CMK (cell line): ENCODE data around the gene FRRS1.
"Not testable (repeated sequence)": the region's sequence is repeated elsewhere in the genome, so short reads cannot be mapped to it uniquely, and the experiment has no call there.

Source experiments
- DNase-seq: peaks from one replicate; pipeline ENCODE4 v3.0.0-alpha.2; 2010; ENCODE audit warnings: low read depth

Gene FRRS1, protein sequence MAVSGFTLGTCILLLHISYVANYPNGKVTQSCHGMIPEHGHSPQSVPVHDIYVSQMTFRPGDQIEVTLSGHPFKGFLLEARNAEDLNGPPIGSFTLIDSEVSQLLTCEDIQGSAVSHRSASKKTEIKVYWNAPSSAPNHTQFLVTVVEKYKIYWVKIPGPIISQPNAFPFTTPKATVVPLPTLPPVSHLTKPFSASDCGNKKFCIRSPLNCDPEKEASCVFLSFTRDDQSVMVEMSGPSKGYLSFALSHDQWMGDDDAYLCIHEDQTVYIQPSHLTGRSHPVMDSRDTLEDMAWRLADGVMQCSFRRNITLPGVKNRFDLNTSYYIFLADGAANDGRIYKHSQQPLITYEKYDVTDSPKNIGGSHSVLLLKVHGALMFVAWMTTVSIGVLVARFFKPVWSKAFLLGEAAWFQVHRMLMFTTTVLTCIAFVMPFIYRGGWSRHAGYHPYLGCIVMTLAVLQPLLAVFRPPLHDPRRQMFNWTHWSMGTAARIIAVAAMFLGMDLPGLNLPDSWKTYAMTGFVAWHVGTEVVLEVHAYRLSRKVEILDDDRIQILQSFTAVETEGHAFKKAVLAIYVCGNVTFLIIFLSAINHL

DNA sequence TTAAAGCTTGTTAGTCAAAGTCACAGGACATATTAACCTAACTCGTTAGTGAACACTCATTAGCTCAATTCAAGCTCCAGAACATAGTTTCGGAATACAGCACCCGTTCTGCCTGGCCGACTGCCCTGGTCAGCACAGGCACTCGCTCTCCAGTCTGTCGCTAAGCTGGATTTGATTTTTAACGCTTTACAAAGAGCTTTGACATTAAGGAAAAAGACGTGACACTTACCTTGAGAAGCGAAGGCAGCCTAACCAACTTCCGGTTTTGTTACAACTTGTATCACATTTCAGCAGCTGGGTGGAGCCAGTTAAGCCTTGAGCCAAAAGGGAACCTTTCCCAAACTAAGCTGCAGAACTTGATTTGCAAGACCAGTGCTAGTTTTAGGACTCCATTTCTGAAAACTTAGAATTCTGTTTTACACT lies at the start of gene FRRS1:
FRRS1 (minus strand) TSS at position 258 of the 423 bp plus-strand sequence. CDS start 17,867 bp downstream, outside the sequence.
- peak; percentile 81 for DNase-seq

DNA sequence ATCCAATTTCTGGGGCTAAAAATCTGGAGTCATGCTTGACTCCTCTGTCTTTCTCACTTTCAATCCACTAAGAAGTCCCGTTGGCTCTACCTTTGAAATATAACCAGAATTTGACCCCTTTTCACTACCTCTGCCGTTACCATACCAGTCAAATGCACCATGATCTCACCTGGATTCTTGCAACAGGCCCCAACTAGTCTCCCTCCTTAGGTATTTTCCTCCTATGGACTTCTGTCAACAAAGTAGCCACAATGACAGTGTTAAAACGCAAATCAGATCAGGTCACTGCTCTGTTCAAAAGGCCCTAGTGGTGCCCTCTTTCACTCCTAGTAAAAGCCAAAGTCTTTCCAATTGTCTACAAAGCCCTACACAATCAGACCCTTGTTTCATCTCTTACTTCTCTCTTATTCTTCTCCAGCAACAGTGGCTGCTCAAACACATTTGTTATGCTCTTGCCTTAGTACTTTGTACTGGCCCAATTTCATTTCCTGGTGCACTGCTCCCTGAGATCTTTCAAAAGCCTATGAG lies 48.0 kb upstream of the FRRS1 start:
- DNase-seq = no peak

DNA sequence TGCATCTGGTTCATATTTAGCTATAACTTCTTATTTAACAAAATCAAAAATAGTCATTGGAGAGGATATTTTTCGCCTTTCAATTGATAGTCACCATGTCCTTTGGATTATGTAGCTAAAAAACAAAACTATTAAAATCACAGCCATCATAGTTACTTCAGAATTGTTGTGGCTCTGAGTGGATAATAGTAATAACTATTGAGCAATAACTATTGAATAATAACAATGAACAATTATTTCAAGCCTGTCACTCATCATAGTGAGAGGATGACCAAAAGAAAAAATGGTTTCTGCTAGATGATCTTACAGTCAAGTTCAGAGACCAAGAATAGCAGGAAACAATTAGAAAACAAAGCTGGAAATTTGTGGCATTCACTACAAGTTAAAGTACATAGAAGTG lies 45.3 kb upstream of the FRRS1 start:
- no peak for DNase-seq

DNA sequence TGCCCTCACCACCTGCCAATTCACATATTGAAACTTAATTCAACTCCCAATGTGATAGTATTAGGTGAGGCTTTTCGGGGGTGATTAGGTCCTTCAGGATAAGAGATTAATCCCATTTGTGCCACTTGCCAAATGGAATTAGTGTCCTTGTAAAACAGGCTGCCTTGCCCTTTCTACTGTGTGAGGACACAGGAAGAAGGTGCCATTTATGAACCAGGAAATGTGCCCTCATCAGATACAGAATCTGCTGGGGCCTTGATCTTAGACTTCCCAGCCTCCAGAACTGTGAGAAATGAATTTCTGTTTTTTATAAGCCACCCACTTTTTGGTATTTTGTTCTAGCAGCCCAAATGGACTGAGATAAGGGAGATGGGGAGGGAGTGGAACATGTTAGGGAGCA lies 44.6 kb upstream of the FRRS1 start:
- no peak for DNase-seq

DNA sequence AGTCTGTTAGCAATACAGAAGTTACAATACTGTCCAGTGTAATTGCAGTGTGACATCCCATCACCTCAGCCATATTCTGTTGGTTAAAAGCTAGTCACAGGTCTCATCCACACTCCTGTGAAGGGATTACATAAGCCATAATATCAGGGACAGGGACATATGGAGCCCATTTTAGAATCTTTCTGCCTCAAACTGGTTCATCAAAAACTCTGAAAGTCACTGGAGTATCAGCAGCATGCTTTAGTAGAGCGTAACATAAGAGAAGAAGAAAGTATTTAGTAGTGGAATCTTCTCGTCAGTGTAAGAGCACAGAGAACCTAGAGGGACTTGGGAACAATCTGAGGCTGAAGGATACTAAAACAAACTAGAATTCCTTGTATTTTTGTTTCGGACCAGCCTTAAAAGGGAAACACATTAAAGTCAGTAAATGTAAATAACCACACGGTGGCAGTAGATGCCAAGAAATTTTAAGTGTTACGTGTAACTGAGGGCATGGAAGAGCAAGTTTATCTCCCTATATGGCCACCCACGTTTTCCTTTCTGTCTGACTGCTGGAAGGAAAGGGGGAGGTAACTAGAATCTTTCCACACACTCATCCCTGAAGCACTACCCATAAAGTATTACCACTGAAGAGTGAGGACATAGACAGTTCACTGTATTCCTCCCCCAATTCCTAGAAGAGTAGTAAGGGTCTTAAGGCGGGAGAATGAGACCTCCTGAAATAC lies 42.1 kb upstream of the FRRS1 start:
- peak; percentile 57 for DNase-seq

DNA sequence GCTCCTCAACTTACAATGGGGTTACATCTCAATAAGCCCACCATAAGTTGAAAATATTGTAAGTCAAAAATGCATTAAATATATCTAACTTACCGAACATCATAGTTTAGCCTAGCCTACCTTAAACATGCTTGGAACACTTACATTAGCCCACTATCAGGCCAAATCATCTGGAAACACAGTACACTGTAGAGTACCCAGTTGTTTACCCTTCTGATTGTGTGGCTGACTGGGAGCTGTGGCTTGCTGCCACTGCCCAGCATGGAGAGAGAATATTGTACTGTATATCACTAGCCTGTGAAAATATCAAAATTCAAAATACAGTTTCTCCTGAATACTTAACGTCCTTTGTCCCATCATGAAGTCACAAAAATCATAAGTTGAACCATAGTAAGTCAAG lies 40.4 kb upstream of the FRRS1 start:
- DNase-seq = no peak

DNA sequence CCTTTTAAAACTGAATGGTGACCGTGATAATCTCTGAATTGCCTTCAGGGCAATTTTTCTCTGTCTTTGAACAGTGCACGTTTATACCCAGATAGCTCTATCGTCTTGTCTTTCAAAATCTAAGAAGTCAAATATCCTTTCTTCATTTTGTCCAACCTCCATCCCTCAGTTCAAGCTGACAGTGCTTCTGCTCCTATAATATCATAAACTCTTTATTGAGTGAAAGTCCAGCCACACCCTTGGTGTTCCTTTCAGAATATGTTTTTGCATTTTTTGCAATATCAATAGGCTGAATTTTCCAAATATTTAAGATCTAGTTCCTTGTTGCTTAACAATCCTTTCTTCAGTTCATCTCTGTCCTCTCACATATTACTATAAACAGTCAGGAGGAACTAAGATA lies 35.1 kb upstream of the FRRS1 start:
- no peak for DNase-seq

DNA sequence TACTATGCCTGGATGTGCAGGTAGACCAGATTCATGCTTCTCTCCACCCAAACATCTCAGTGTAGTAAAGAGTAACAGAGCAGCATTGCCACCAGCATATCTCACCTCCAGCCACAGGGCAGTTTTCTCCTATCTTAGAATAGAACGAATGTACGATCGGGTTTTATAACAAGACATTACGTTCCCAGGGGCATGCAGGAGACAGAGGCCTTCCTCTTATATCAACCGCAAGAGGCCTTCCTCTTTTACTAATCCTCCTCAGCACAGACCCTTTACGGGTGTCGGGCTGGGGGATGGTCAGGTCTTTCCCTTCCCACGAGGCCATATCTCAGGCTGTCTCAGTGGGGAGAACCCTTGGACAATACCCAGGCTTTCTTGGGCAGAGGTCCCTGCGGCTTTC lies 27.4 kb upstream of the FRRS1 start:
- DNase-seq = not testable (repeated sequence)

DNA sequence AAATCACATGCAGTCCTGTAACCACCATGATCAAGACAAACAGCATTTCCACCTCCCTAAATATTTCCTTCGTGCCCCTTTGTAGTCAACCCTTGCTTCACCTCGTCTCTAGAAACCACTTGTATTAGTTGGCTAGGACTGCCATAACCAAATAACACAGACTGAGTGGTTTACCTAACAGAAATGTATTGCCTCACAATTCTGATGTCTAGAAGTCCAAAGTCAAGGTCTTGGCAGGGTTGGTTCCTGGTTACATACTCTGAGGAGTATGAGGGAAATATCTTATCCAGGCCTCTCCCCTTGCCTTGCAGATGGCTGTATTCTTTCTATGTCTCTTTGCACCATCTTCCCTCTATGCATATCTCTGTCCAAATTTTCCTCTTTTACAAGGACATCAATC lies 23.3 kb upstream of the FRRS1 start:
- DNase-seq = no peak

DNA sequence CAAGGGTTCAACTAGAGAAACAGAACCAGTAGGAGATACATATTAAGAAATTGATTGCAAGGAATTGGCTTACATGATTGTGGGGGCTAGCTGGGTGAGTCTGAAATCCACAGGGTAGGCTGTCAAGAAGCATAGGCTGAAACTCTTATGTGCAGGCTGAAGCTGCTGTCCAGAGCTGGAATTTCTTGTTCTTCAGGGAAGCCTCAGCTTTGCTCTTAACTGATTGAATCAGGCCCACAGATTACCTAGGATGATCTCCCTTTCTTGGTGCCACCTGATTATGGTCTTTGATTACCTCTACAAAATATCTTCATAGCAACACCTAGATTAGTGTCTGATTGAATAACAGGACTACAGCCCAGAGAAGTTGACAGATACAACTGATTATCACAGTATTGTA lies 22.5 kb upstream of the FRRS1 start:
- no peak for DNase-seq

DNA sequence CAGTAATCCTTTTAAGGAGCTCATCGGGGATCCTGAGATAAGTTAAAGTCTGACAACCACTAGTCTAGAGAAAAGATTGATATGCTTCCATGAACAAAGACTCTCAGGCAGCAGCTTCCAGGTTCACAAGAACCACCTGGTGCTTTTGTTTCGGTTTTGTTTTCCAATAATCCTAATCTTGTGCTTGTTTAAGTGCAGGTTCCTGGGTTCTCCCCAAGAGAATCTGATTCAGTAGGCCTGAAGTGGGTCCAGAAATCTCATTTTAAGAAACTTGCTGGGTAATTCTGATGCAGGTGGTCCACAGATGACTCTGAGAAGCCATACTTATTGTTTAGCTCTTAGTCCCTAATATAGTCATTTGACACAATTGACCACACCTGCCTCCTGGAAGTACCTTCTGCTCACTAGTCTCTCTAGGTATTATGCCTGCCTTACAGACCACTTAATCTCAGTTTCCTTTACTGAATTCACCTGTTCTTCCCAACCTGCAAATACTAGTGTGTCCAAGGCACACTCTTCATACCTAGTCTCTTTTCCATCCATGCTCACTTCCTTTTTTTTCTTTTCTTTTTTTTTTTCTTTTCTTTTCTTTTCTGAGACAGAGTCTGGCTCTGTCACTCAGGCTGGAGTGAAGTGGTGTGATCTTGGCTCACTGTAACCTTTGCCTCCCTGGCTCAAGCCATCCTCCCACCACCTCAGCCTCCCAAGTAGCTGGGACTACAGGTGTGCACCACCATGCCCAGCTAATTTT lies 20.5 kb upstream of the FRRS1 start:
- DNase-seq = no peak

DNA sequence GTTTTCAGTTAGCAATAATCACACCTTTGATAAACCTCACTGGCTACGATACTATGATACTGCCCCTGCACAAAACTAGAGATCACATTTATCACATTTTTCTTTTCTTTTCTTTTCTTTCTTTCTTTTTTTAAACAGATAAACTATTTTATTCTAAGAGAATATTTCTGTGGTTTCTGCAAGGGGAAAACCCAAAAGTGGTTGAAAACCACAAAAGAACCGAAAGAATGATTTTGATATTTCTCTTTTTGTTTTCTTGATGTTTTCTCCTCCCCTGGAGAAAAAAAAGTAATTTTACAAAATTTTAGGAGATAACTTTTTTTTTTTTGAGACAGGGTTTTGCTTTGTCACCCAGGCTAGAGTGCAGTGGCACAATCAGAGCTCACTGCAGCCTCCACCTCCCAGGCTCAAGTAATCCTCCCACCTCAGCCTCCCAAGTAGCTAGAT lies 18.4 kb upstream of the FRRS1 start:
- DNase-seq = no peak

DNA sequence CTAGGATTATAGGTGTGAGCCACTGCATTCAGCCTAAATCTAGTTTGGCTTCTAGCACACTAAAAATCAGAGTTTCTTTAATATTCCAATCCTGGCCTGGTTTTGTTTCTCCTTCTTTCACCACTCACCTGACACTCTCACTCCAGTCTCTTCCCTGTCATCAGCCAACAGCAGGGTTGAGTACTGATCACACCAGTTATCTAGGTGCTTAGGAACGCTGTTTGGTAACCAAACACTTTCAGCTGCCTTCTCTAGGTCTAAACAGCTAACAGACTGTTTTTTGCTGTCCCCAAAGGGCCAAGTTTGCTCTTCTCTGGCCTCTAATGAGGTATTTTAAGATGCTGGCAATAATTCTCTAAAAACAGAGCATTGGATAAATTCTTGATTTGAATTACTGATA lies 17.7 kb upstream of the FRRS1 start:
- DNase-seq = no peak

DNA sequence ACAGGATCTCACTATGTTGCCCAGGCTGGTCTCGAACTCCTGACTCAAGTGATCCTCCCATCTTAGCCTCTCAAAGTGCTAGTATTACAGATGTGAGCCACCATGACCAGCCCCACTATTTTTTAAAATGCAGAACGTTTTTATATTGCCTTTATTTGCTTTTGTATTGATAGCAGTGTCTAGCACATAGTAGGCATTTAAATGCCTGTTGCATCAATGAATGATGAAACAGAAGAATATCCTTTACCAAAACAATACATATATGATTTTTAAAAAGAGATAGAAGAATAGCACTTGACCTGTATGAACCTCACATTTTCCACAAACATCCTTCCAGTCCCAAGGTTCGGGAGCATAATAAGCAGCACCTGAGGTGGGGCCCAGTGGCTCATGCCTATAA lies 16.5 kb upstream of the FRRS1 start:
- DNase-seq = no peak

DNA sequence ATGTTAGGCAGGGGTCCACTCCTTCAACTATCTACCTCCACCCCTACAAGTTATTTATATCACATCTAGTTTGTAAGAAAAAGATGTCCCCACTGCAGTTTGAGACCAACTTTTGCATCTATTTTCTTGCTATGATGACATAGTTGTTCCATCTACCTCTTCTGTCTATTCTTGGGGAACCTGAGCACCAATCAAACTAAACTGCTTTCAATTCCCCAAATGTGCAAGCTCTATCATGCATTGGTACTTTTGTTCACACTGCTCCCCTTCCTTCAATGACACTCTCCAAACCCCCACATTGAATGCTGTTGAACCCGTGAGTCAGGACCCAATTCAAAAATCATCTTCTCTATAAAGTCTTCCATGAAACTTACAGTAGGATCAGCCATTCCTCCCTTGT lies 16.0 kb upstream of the FRRS1 start:
- DNase-seq = no peak

DNA sequence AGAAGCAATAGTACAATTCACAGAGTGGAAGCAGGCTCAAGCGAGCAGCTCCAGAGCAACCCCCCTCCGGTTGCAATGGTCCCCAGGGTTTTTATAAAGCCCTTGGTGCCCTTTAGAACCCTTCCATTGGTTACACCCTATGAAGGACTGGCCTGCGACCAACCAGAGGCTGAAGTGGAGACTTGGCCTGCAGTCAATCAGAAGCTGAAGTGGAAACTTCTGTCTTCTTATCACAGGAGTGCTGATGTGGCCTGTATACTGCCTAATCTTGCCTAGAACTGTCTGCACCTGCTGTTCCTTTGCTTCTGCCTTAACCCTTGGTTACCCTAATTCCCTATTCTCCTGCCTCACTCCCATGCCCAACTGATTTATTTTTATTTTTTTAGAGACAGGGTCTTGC lies 15.4 kb upstream of the FRRS1 start:
- DNase-seq = no peak

DNA sequence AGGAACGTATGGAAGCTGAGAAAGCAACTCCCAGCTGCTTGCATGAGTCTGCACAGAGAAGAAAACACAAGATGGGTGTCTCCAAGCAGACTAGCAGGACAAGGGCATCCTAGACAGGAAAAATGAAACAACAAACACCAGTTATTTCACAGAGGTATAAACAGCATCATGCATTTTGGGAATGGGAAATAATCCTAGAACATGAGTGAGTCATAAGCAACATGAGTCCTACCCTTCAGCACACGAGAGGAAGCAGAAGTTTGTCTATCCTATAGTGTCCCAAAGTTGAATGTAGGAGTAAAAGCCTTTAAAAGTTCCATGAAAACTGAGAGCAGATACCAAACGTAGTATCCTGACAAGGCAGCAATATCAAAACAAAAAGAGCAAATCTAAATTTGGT lies 11.3 kb upstream of the FRRS1 start:
- DNase-seq = no peak

DNA sequence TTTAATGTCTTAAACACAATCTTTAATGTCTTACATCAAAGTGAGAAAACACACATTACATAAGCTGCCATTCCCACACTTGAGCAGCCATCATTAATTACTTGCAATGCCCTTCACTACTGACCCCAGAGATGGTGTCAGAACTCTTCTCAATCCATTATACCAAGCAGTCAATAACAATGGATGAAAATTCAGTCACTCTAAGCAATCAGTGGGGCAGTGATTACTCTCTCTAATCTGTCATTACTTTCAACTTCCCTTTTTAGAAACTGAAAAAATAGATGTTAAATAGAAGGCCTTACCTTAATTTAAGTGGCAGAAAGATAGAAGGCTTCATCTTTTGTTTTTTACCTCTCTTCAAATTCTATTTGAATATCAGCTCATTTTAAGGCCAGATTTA lies 9.7 kb upstream of the FRRS1 start:
- DNase-seq = no peak

DNA sequence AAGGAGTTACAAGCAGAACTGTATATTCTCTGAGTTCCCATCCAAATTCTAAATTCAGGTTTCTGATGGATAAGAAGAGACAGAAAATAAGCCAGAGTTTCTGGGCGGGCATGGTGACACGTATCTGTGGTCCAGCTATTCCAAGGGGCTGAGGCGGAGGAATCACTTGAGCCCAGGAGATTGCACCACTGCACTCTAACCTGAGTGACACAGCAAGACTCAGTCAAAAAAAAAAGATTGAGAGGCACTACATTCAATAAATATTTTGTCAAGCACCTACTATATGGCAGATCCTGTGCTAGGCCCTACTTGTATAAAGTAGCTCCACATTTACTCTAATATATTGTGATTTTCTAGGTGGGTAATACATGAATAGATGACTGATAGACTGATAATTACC lies 6.4 kb upstream of the FRRS1 start:
- no peak for DNase-seq

DNA sequence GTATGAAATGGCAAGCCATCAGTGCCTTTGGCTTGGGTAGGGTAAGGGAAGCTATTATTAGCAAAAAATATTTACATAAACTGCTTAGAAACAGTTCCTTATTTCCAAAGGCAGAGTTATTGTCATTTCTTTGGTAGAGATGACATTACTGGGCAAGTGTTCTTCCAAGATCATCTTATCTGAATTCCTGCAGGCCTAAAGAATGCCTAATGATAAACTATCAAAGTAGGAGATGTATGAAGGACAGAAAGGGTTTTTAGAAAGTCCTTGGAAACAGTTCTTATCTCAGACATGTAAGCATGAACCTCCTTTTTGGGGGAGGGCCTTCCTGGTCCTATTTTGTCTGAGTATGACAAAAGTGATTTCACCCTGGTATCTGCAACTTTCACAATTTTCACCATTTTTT lies 5.1 kb upstream of the FRRS1 start:
- DNase-seq = peak; percentile 87

DNA sequence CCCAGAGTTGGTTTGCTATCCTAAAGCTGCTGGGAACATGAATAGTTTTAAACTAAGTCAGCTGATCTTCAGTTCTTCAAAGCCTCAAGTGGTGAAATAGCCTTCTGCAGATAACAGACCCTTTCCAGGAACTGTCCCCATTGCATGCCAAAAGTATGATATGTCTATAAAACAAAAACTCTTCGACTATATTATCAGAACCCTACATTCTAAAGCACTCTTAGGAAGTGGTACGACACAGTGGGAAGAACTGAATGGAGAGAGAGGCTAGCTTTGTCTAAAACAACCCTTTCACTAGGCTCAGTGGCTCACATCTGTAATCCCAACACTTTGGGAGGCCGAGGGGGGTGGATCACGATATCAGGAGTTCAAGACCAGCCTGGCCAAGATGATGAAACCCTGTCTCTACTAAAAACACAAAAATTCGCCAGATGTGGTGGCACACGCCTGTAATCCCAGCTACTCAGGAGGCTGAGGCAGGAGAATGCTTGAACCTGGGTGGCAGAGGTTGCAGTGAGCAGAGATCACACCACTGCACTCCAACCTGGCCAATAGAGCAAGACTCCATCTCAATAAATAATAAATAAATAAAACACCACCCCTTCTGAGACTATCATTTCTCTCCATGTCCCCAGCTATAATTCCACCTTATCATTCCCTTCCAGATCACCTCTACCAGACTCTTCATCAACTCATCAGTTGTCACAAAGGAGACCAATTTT lies 2.2 kb upstream of the FRRS1 start:
- no peak for DNase-seq
